ENCODE results near the gene ABHD16A. TPM values are rescaled to one million over a fixed set of nuclear protein-coding genes. Genes with fewer than 3 reads are reported as not detected.
A peak's percentile ranks its signal among the peaks of the same experiment; 100 is the strongest.

ABHD16A gene
- total and polyA plus RNA-seq, 2 of the 13 experiments (the other 11 are each of a cell fraction or from before 2014, with no cell fraction given) = 43.5 to 45.4 TPM

- no peak for TF ChIP-seq ZBTB25 (CRISPR knock-in tag; IDR thresholded peaks at IDR 0.05)
- TF ChIP-seq AKAP8 (CRISPR knock-in tag; IDR thresholded peaks at IDR 0.05) = no peak
- 0 out of 2 replicates have a peak, but pooled peaks have one; percentile 51 for TF ChIP-seq ZNF414 (CRISPR knock-in tag; IDR thresholded peaks at IDR 0.05)
- TF ChIP-seq NCOR1 (IDR thresholded peaks at IDR 0.05; ENCODE audit: borderline replicate concordance, low read length) = no peak
- TF ChIP-seq SCMH1 (CRISPR knock-in tag; IDR thresholded peaks at IDR 0.05; ENCODE audit: borderline replicate concordance) = no peak
- no peak for TF ChIP-seq GZF1 (CRISPR knock-in tag; IDR thresholded peaks at IDR 0.05)
- no peak for TF ChIP-seq IKZF1 (IDR thresholded peaks at IDR 0.05)
- TF ChIP-seq SOX13 (IDR thresholded peaks at IDR 0.05) = no peak
- TF ChIP-seq SOX13 (CRISPR knock-in tag; conservative IDR thresholded peaks at IDR 0.05 in 1 of 2, IDR thresholded peaks at IDR 0.05 in 1 of 2) = no peak
- TF ChIP-seq MATR3 (CRISPR knock-in tag; IDR thresholded peaks at IDR 0.05) = no peak
- no peak for TF ChIP-seq PAWR (CRISPR knock-in tag; IDR thresholded peaks at IDR 0.05; ENCODE audit: borderline replicate concordance)
- no peak for TF ChIP-seq POLR2AphosphoS2 (IDR thresholded peaks at IDR 0.05; ENCODE audit: low read depth, low read length)
- TF ChIP-seq ZNF446 (CRISPR knock-in tag; IDR thresholded peaks at IDR 0.05) = no peak
- no peak for TF ChIP-seq IRF9 (CRISPR knock-in tag; IDR thresholded peaks at IDR 0.05; ENCODE audit: borderline replicate concordance)
- no peak for TF ChIP-seq TBX3 (IDR thresholded peaks at IDR 0.05; ENCODE audit: borderline replicate concordance)
- 0 out of 2 replicates have a peak, but pooled peaks have one; percentile 24 for TF ChIP-seq ZKSCAN1 (IDR thresholded peaks at IDR 0.05; ENCODE audit: low read length)
- 0 out of 2 replicates have a peak, but pooled peaks have one; percentile 35 for TF ChIP-seq SMYD3 (CRISPR knock-in tag; IDR thresholded peaks at IDR 0.05)
- no peak for TF ChIP-seq NFIB (CRISPR knock-in tag; IDR thresholded peaks at IDR 0.05; ENCODE audit: borderline replicate concordance)
- no peak for TF ChIP-seq CEBPZ (IDR thresholded peaks at IDR 0.05; ENCODE audit: low read length)
- no peak for TF ChIP-seq SUZ12 (IDR thresholded peaks at IDR 0.05; ENCODE audit: low read depth, low read length)
Observed at GRCh38 chr6:31680226-31681134, 22.6 kb downstream of the ABHD16A start, which contains the start of gene LY6G5C (continued).
